ENCODE results near the gene EXOC4. TPM values are rescaled to one million over a fixed set of nuclear protein-coding genes. Genes with fewer than 3 reads are reported as not detected.

The EXOC4 gene
- total RNA-seq, 3 donors from 2014 or later, result 23.9 to 30.4 (median 26.0) TPM

DNA sequence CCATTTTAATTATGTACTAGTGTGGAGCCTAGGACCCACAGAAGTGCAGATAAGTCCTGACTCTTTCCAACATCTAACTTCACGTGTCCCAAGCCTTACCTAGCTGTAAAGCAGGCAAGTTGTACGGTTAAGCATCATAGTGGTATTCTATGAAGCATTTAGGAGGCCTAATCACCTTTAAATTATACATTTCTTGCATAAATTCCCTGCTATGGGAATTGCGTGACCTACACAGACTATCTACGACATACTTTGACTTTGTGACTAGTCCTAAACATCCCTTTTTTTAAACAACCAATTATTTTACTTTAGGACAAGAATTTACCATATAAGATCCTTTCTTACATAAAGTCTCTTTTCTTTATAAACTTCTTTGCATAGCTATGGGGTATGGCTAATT, 836.6 kb downstream of the EXOC4 start:
- no peaks in the 10 kb centered on the region for H3K27me3 Mint-ChIP-seq (ENCODE audit: low read depth)
- H3K4me3 Mint-ChIP-seq, result no peak overlapping the region
- no peaks in the 10 kb centered on the region for H3K4me1 Mint-ChIP-seq (ENCODE audit: low read depth)
- H3K36me3 Mint-ChIP-seq (ENCODE audit: insufficient read depth), result no peaks in the 10 kb centered on the region
- ATAC-seq, result no peak
- DNase-seq, result no peak
- peaks cover 51% of the 10 kb centered on the region for H3K9me3 Mint-ChIP-seq

DNA sequence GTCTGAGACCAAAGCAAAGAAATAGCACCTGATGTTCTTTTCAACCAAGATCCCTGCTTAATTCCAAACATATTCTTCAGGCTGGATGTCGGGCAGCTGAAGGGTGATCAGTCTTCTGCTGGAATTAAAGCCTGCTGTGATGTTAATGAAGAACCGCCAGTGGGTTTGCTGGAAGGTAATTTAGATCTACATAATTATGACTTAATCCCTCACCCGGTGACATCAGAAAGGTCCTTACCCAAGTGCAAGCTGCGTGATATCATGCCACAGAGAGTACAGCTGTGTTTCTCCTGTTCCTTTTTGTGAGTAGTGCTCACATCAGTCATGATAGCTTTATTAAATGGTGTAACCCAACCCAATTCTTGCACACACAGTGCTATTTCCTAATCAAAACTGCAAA, 845.2 kb downstream of the EXOC4 start:
- Mint-ChIP-seq H3K4me3 (no peak overlapping the region), H3K4me1 (ENCODE audit: low read depth) (no peaks in the 10 kb centered on the region), H3K9me3 (peaks cover 35% of the 10 kb centered on the region), H3K36me3 (ENCODE audit: insufficient read depth) (peaks cover 2% of the 10 kb centered on the region), H3K27me3 (ENCODE audit: low read depth) (no peaks in the 10 kb centered on the region)
- DNase-seq (no peak), ATAC-seq (no peak)

DNA sequence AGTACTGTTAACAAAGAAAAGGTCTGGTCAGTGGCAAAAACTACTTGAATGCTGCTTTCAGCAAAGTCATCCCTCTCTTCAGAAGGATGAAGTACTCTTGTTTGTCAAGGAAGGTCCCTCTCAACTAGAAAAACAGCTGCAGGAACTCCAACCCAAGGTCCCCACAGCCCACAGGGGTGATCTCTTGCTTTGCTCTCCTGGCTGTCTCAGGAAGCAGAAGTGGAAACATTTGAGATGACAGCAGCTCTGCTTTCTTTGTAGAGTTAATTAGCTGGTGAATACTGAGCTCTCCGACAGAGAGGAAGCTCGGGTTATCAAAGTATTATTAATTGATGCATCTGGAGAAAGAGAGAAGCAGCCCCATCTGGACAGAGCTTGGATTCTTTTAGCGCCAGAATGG, 848.8 kb downstream of the EXOC4 start:
- peaks cover 2% of the 10 kb centered on the region for H3K36me3 Mint-ChIP-seq (ENCODE audit: insufficient read depth)
- no peaks in the 10 kb centered on the region for H3K27me3 Mint-ChIP-seq (ENCODE audit: low read depth)
- no peaks in the 10 kb centered on the region for H3K4me1 Mint-ChIP-seq (ENCODE audit: low read depth)
- no peak for ATAC-seq
- H3K4me3 Mint-ChIP-seq, result no peak overlapping the region
- no peak for DNase-seq
- H3K9me3 Mint-ChIP-seq, result peaks cover 4% of the 10 kb centered on the region

DNA sequence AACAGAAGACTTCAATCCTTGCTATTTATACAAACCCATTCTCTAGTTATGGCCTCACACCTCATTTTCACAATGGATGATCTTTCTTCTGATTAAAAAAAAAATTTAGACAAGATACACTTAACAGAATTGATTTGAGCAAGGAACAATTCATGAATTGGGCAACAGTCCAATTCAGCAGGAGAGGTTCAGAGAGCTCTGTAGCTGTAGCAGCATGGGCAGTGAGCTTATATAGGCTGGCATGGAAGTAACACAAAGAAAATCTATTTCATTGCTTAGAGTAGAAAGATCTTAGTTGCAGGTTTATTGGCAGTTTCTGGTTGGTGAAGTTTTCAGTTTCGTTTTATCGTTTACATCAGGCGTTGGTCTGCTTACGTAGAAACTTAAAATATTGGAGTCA, 851.3 kb downstream of the EXOC4 start:
- Mint-ChIP-seq H3K4me3 (no peak overlapping the region), H3K27me3 (ENCODE audit: low read depth) (no peaks in the 10 kb centered on the region), H3K4me1 (ENCODE audit: low read depth) (no peaks in the 10 kb centered on the region), H3K36me3 (ENCODE audit: insufficient read depth) (peaks cover 2% of the 10 kb centered on the region), H3K9me3 (peaks cover 4% of the 10 kb centered on the region)
- ATAC-seq, result no peak
- no peak for DNase-seq

DNA sequence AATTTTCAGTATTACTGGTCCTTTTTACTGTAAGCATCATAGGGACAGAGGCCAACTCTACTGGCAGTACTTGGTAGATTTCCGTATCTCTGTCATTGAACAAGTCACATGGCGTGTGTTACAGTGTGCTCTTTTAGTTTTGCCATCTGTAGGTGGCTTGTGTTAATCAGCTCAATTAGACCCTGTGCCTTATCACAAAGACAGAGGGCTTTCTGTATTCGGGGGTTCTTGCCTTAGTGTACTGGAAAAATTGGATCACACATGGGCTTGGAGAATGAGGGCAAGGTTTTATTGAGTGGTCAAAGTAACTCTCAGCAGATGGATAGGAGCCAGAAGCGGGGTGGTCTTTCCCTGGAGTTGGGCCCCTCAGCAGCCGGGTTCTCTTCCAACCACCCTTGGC, 853.0 kb downstream of the EXOC4 start:
- DNase-seq, result no peak
- Mint-ChIP-seq H3K9me3 (peaks cover 3% of the 10 kb centered on the region), H3K27me3 (ENCODE audit: low read depth) (no peaks in the 10 kb centered on the region), H3K4me3 (no peak overlapping the region), H3K4me1 (ENCODE audit: low read depth) (no peaks in the 10 kb centered on the region), H3K36me3 (ENCODE audit: insufficient read depth) (peaks cover 2% of the 10 kb centered on the region)
- no peak for ATAC-seq

DNA sequence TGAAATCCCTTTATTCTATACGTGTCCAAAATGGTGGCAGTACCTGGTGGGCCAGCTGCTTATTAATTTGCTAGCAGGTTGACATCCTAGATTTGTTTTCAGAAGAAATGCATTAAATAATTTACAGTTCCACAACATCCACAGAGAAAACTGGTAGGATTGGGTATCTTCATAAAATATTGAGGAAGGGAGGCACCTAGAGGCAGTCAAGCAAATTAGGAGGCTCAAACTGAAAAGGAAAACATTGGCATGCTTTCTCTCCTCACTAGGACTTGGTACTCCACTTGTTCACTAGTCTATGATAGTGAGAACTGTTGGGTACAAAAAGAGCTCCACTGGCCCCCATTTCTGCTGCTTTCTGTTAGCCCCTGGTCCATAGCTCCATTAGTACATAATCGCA, 855.9 kb downstream of the EXOC4 start:
- Mint-ChIP-seq H3K4me1 (ENCODE audit: low read depth) (no peaks in the 10 kb centered on the region), H3K4me3 (no peak overlapping the region), H3K9me3 (no peaks in the 10 kb centered on the region), H3K27me3 (ENCODE audit: low read depth) (no peaks in the 10 kb centered on the region), H3K36me3 (ENCODE audit: insufficient read depth) (no peaks in the 10 kb centered on the region)
- ATAC-seq (no peak), DNase-seq (no peak)

DNA sequence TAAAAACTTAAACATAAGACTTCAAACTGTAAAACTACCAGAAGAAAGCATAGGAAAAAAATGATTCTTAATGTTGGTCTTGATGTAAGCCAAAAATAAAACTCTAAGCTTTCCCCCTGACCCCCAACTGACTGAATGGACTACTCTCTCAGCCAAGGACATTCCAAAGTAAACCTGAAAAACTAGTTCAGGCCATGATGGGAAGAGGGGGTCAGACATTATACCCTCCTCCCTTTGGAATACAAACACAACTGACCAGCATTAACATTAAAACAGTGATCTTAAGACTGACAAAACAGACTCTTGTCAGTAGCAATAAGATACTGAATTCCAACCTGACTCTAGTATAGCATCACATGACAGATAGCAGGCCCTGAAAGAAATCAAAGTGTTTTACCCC, 860.8 kb downstream of the EXOC4 start:
- no peak overlapping the region for H3K4me3 Mint-ChIP-seq
- H3K9me3 Mint-ChIP-seq, result no peaks in the 10 kb centered on the region
- no peaks in the 10 kb centered on the region for H3K27me3 Mint-ChIP-seq (ENCODE audit: low read depth)
- H3K4me1 Mint-ChIP-seq (ENCODE audit: low read depth), result no peaks in the 10 kb centered on the region
- no peak for ATAC-seq
- no peak for DNase-seq
- no peaks in the 10 kb centered on the region for H3K36me3 Mint-ChIP-seq (ENCODE audit: insufficient read depth)

DNA sequence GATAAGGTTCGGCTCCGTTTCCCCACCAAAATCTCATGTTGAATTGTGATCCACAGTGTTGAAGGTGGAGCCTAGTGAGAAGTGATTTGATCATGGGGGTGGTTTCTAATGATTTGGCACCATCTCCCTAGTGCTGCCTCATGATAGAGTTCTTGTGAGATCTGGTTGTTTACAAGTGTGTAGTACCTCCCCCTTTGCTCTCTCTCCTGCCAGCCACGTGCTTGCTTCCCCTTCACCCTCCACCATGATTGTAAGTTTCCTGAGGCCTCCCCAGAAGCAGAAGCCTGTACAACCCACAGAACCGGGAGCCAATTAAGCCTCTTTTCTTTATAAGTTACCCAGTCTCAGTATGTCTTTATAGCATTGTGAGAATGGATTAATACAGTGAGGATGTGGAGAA, 862.1 kb downstream of the EXOC4 start:
- Mint-ChIP-seq H3K27me3 (ENCODE audit: low read depth) (no peaks in the 10 kb centered on the region), H3K9me3 (no peaks in the 10 kb centered on the region), H3K4me3 (no peak overlapping the region), H3K36me3 (ENCODE audit: insufficient read depth) (no peaks in the 10 kb centered on the region), H3K4me1 (ENCODE audit: low read depth) (no peaks in the 10 kb centered on the region)
- DNase-seq (no peak), ATAC-seq (no peak)

Other genes starting within 250 kb of the EXOC4 start
- 100 to 1,000 TPM in 1 of 3 donors, 10 to 100 TPM in 2; 80.7 to 101 (median 92.0) TPM for gene CHCHD3, start 171.0 kb upstream of the EXOC4 start, total RNA-seq

Data from activated T-cell treated with anti-CD3 and anti-CD28 coated beads, Interleukin-2, amount 50 U/mL, for 4 hours (primary cell).